Measurements from ENCODE around the gene AACS. TPM values are rescaled to one million over a fixed set of nuclear protein-coding genes. Genes with fewer than 3 reads are reported as not detected.

The AACS gene
- polyA plus RNA-seq, 2 of the 4 experiments (the other 2 are of a cell fraction), result 18.6 to 20.4 TPM

GRCh38 chr12:125169870-125170269 is 104.6 kb downstream of the AACS start:
- no peak for DNase-seq (ENCODE audit: low read depth in 1 of 2, low spot score in 1 of 2)
- Histone ChIP-seq H3K4me1 (no peaks in the 10 kb centered on the region), H3K9me3 (peaks cover 3% of the 10 kb centered on the region; the same call in 1 of the 3 replicates), H3K4me2 (no peak overlapping the region), H3K4me3 (no peak overlapping the region), H3K27ac (no peak overlapping the region)
- WGBS (ENCODE audit: missing lambda C conversion rate), result 49% methylated on average over 8 of the region's 8 CpGs
- FAIRE-seq, result no peak
- CTCF ChIA-PET, result interaction anchor here (1.6 to 5.9 kb wide), 3 partner anchors 10 to 14 kb away, joined by 4 to 27 read pairs (median 6); no protein-coding TSS in a partner anchor
- TF ChIP-seq MYC (IDR thresholded peaks at IDR 0.05; ENCODE audit: borderline replicate concordance, low read length) (no peak), JUNB (IDR thresholded peaks at IDR 0.05) (no peak), CHD4 (IDR thresholded peaks at IDR 0.05; ENCODE audit: borderline replicate concordance) (no peak), HEYL (CRISPR knock-in tag; IDR thresholded peaks at IDR 0.05) (no peak), MAX (IDR thresholded peaks at IDR 0.05) (no peak), KDM1A (IDR thresholded peaks at IDR 0.05; ENCODE audit: low read depth) (no peak)
- ATAC-seq, result no peak
- POLR2A ChIA-PET, result no interaction called here

GRCh38 chr12:125171267-125171666 is 106.0 kb downstream of the AACS start:
- ATAC-seq (no peak), FAIRE-seq (no peak), DNase-seq (ENCODE audit: low read depth in 1 of 2, low spot score in 1 of 2) (no peak)
- TF ChIP-seq BCL3 (IDR thresholded peaks at IDR 0.05), result no peak
- CTCF ChIA-PET, result interaction anchor here (0.7 to 5.9 kb wide), 3 partner anchors 10 to 13 kb away, joined by 3 to 27 read pairs (median 6); no protein-coding TSS in a partner anchor
- H3K9me3 ChIP-seq, result peaks cover 6% of the 10 kb centered on the region; the same call in 2 of the 3 replicates
- POLR2A ChIA-PET, result no interaction called here
- no peak overlapping the region for H3K4me3 ChIP-seq
- no peak overlapping the region for H3K27ac ChIP-seq
- 12% methylated on average over 3 of the region's 3 CpGs for WGBS (ENCODE audit: missing lambda C conversion rate)
- H3K4me2 ChIP-seq, result no peak overlapping the region
- H3K4me1 ChIP-seq, result no peaks in the 10 kb centered on the region

GRCh38 chr12:125172231-125172850 is 107.1 kb downstream of the AACS start:
- no peak for FAIRE-seq
- Histone ChIP-seq H3K4me3 (no peak overlapping the region), H3K27ac (no peak overlapping the region), H3K9me3 (peaks cover 6% of the 10 kb centered on the region; the same call in 1 of the 3 replicates), H3K4me2 (no peak overlapping the region), H3K4me1 (no peaks in the 10 kb centered on the region)
- ChIA-PET CTCF (interaction anchor here (2.3 to 2.7 kb wide), 2 partner anchors 9 to 11 kb away, joined by 6 to 14 read pairs; no protein-coding TSS in a partner anchor), POLR2A (no interaction called here)
- ATAC-seq, result no peak
- no peak for TF ChIP-seq CHD2 (IDR thresholded peaks at IDR 0.05; ENCODE audit: low read length, partially characterized antibody)
- no peak for TF ChIP-seq KDM1A (IDR thresholded peaks at IDR 0.05; ENCODE audit: low read depth)
- TF ChIP-seq REST (IDR thresholded peaks at IDR 0.05), result no peak
- TF ChIP-seq FOXS1 (CRISPR knock-in tag; IDR thresholded peaks at IDR 0.05), result no peak
- TF ChIP-seq ZSCAN20 (CRISPR knock-in tag; IDR thresholded peaks at IDR 0.05), result no peak
- no peak for TF ChIP-seq MAZ (IDR thresholded peaks at IDR 0.05; ENCODE audit: borderline replicate concordance, low read depth, low read length)
- no peak for TF ChIP-seq CBX8 (IDR thresholded peaks at IDR 0.05)
- TF ChIP-seq POLR2AphosphoS2 (conservative IDR thresholded peaks at IDR 0.05; ENCODE audit: low read length), result no peak
- TF ChIP-seq RNF2 (IDR thresholded peaks at IDR 0.05; ENCODE audit: borderline replicate concordance, low read depth), result no peak
- TF ChIP-seq EHF (CRISPR knock-in tag; IDR thresholded peaks at IDR 0.05), result no peak
- TF ChIP-seq NPAS2 (CRISPR knock-in tag; IDR thresholded peaks at IDR 0.05; ENCODE audit: borderline replicate concordance), result no peak
- 46% methylated on average over 9 of the region's 9 CpGs for WGBS (ENCODE audit: missing lambda C conversion rate)
- DNase-seq (ENCODE audit: low read depth in 1 of 2, low spot score in 1 of 2), result no peak

Data from A549 (cell line).